Measurements from ENCODE around the gene SYDE2. TPM values are rescaled to one million over a fixed set of nuclear protein-coding genes. Genes with fewer than 3 reads are reported as not detected.

SYDE2 gene
- total and polyA plus RNA-seq, 9 of the 15 experiments (the other 6 are each of a cell fraction or from before 2014, with no cell fraction given) = 0.39 to 8.7 (median 4.5) TPM

DNA sequence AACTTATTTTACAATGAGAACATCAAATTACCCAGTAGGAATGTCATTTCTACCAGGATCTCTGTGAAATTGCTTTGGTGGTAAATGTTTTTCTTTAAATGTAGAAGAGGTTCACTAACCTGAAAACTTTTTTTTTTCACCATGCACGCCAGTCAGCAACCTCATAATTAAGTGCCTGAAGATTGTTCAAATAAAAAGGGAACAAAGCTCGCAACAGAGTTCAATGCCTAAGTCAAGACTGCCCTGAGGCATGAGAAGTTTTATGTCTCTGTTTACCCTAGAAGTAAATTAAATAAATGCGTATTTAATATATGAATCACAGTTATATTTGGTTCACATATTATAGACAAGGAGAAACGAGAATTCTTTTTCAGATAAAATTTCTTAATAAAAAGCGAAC is 13.8 kb upstream of the SYDE2 start:
- FAIRE-seq (no peak), ATAC-seq (no peak), DNase-seq (ENCODE audit: extremely low read depth in 1 of 4, low spot score in 3 of 4) (no peak)
- intact Hi-C loops (cut with micrococcal nuclease) = no loop called here
- Histone ChIP-seq H3K79me2 (ENCODE audit: control insufficient read depth, insufficient read depth, low read length) (no peaks in the 10 kb centered on the region), H2AFZ (ENCODE audit: low read depth, low read length) (0 out of 2 replicates have a peak overlapping the region, but pooled peaks have one; percentile 88), H3K27ac (ENCODE audit: extremely low read depth, low read depth, low read length) (no peak overlapping the region), H3K36me3 (ENCODE audit: control insufficient read depth, insufficient read depth, low read length) (no peaks in the 10 kb centered on the region), H3K27me3 (ENCODE audit: control insufficient read depth in 2 of 2, insufficient read depth in 2 of 2, low read length in 2 of 2) (no peaks in the 10 kb centered on the region), H4K20me1 (replicated peaks; ENCODE audit: control insufficient read depth, insufficient read depth, low read length) (no peaks in the 10 kb centered on the region), H3K4me1 (replicated peaks in 1 of 2; ENCODE audit: control insufficient read depth in 2 of 2, insufficient read depth in 2 of 2, low read length in 2 of 2) (peaks cover under 1 to 7% of the 10 kb centered on the region in 2 experiments; a peak in 4 of 5 replicates), H3K9ac (ENCODE audit: insufficient read depth in 1 of 2, low read depth in 2 of 2, low read length in 2 of 2) (no peak overlapping the region), H3K9me3 (replicated peaks; ENCODE audit: control insufficient read depth, insufficient read depth, low read depth, low read length) (no peaks in the 10 kb centered on the region), H3K4me2 (ENCODE audit: insufficient read depth, low read length) (no peak overlapping the region), H3K4me3 (no peak overlapping the region), H3K9me1 (ENCODE audit: control insufficient read depth, insufficient read depth, low read length) (no peaks in the 10 kb centered on the region)
- WGBS (ENCODE audit: insufficient coverage, low coverage, missing lambda C conversion rate) = 62% methylated on average over 5 of the region's 5 CpGs
- in situ Hi-C loops (cut with MboI) = no loop called here
- ChIA-PET CTCF (ENCODE audit: low intra/inter-chr PET ratio) (no interaction called here), POLR2A (interaction anchor here (1.7 to 2.3 kb wide), 2 partner anchors 9 to 10 kb away, joined by 8 to 14 read pairs; no protein-coding TSS in a partner anchor)
- no TSS peak for BruUV-seq (replicated peaks)
- no peak for TF ChIP-seq POLR2AphosphoS2 (IDR thresholded peaks at IDR 0.05; ENCODE audit: low read length)
- TF ChIP-seq, protein P1, sequence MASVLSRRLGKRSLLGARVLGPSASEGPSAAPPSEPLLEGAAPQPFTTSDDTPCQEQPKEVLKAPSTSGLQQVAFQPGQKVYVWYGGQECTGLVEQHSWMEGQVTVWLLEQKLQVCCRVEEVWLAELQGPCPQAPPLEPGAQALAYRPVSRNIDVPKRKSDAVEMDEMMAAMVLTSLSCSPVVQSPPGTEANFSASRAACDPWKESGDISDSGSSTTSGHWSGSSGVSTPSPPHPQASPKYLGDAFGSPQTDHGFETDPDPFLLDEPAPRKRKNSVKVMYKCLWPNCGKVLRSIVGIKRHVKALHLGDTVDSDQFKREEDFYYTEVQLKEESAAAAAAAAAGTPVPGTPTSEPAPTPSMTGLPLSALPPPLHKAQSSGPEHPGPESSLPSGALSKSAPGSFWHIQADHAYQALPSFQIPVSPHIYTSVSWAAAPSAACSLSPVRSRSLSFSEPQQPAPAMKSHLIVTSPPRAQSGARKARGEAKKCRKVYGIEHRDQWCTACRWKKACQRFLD (CRISPR knock-in tag; IDR thresholded peaks at IDR 0.05) = no peak
- TF ChIP-seq DNMT1 (IDR thresholded peaks at IDR 0.05) = no peak
- TF ChIP-seq HDAC3 (IDR thresholded peaks at IDR 0.05; ENCODE audit: borderline replicate concordance, partially characterized antibody) = no peak
- TF ChIP-seq VEZF1 (CRISPR knock-in tag; IDR thresholded peaks at IDR 0.05) = no peak
- TF ChIP-seq CREB1 (IDR thresholded peaks at IDR 0.05) = no peak
- no peak for TF ChIP-seq CREB1 (CRISPR knock-in tag; IDR thresholded peaks at IDR 0.05)
- TF ChIP-seq TBL1XR1 (IDR thresholded peaks at IDR 0.05; ENCODE audit: low read length in 2 of 2) = no peak
- TF ChIP-seq SMARCC2 (IDR thresholded peaks at IDR 0.05; ENCODE audit: low read depth) = no peak
